ENCODE measurements around the gene TERB1. TPM values are rescaled to one million over a fixed set of nuclear protein-coding genes. Genes with fewer than 3 reads are reported as not detected.

The TERB1 gene
- total and polyA plus RNA-seq, 2 experiments from 2014 or later = 0.07 TPM; not detected in 1

- no peaks in the 10 kb centered on the region for H4K20me1 ChIP-seq (ENCODE audit: insufficient read depth, poor library complexity, severe bottlenecking)
- no peak overlapping the region for H2AFZ ChIP-seq
- H3K9me2 ChIP-seq (replicated peaks; ENCODE audit: insufficient read depth) = no peaks in the 10 kb centered on the region
- no peak overlapping the region for H3K4me3 ChIP-seq
- H3K36me3 ChIP-seq (replicated peaks; ENCODE audit: insufficient read depth, low read depth) = no peaks in the 10 kb centered on the region
- no peak overlapping the region for H3K27ac ChIP-seq
- no peaks in the 10 kb centered on the region for H3K27me3 ChIP-seq
- no peaks in the 10 kb centered on the region for H3K4me1 ChIP-seq (ENCODE audit: insufficient read depth)
- 91% methylated on average over 11 of the region's 11 CpGs for WGBS (ENCODE audit: low lambda C conversion rate, missing lambda C conversion rate)
- no peaks in the 10 kb centered on the region for H3K79me2 ChIP-seq
- TF ChIP-seq EZH2phosphoT487 (IDR thresholded peaks at IDR 0.05; ENCODE audit: low read depth, severe bottlenecking, unreplicated experiment) (no peak), EZH2 (IDR thresholded peaks at IDR 0.05; ENCODE audit: borderline replicate concordance) (no peak)
- TF ChIP-seq, protein P1, sequence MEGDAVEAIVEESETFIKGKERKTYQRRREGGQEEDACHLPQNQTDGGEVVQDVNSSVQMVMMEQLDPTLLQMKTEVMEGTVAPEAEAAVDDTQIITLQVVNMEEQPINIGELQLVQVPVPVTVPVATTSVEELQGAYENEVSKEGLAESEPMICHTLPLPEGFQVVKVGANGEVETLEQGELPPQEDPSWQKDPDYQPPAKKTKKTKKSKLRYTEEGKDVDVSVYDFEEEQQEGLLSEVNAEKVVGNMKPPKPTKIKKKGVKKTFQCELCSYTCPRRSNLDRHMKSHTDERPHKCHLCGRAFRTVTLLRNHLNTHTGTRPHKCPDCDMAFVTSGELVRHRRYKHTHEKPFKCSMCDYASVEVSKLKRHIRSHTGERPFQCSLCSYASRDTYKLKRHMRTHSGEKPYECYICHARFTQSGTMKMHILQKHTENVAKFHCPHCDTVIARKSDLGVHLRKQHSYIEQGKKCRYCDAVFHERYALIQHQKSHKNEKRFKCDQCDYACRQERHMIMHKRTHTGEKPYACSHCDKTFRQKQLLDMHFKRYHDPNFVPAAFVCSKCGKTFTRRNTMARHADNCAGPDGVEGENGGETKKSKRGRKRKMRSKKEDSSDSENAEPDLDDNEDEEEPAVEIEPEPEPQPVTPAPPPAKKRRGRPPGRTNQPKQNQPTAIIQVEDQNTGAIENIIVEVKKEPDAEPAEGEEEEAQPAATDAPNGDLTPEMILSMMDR (IDR thresholded peaks at IDR 0.05; ENCODE audit: poor library complexity) = no peak
- no peak for DNase-seq (ENCODE audit: low spot score)
- H3K9me3 ChIP-seq (ENCODE audit: low read depth) = no peaks in the 10 kb centered on the region
- no peak overlapping the region for H3K4me2 ChIP-seq
Observed at GRCh38 chr16:66705790-66706505, 95.4 kb downstream of the TERB1 start.

Other genes with a start within 250 kb of the TERB1 start
- gene CKLF, start 249.0 kb downstream of the TERB1 start, total RNA-seq = 39.9 and 69.1 TPM in 2 replicates
- 50.7 and 53.5 TPM in 2 replicates for gene CKLF, start 249.0 kb downstream of the TERB1 start, polyA plus RNA-seq
- 1.4 TPM in 1 of 2 replicates, not detected in the other for gene CMTM1, start 235.1 kb downstream of the TERB1 start, total RNA-seq
- gene CMTM1, start 235.1 kb downstream of the TERB1 start, polyA plus RNA-seq = 1.8 and 2.9 TPM in 2 replicates
- gene CMTM2, start 222.1 kb downstream of the TERB1 start, total RNA-seq = not detected in 2 replicates
- 0.32 and 0.60 TPM in 2 replicates for gene CMTM2, start 222.1 kb downstream of the TERB1 start, polyA plus RNA-seq
- gene CMTM3, start 196.9 kb downstream of the TERB1 start, total RNA-seq = 28.3 and 32.5 TPM in 2 replicates
- gene CMTM3, start 196.9 kb downstream of the TERB1 start, polyA plus RNA-seq = 55.1 and 75.1 TPM in 2 replicates
- gene CMTM4, start 104.8 kb downstream of the TERB1 start, total RNA-seq = 77.9 and 84.8 TPM in 2 replicates
- gene CMTM4, start 104.8 kb downstream of the TERB1 start, polyA plus RNA-seq = 17.4 and 19.2 TPM in 2 replicates
- 97.3 and 129 TPM in 2 replicates for gene DYNC1LI2, start 50.0 kb downstream of the TERB1 start, total RNA-seq
- 99.1 and 121 TPM in 2 replicates for gene DYNC1LI2, start 50.0 kb downstream of the TERB1 start, polyA plus RNA-seq
- gene NAE1, start 29.4 kb upstream of the TERB1 start, total RNA-seq = 68.5 and 72.6 TPM in 2 replicates
- 58.7 and 60.3 TPM in 2 replicates for gene NAE1, start 29.4 kb upstream of the TERB1 start, polyA plus RNA-seq
- gene CA7, start 42.8 kb upstream of the TERB1 start, total RNA-seq = 2.5 and 3.3 TPM in 2 replicates
- 0.25 and 3.3 TPM in 2 replicates for gene CA7, start 42.8 kb upstream of the TERB1 start, polyA plus RNA-seq
- gene PDP2, start 78.9 kb upstream of the TERB1 start, total RNA-seq = 9.7 and 17.7 TPM in 2 replicates
- 3.5 and 5.2 TPM in 2 replicates for gene PDP2, start 78.9 kb upstream of the TERB1 start, polyA plus RNA-seq
- 2.9 and 3.2 TPM in 2 replicates for gene CDH16, start 117.3 kb upstream of the TERB1 start, total RNA-seq
- gene CDH16, start 117.3 kb upstream of the TERB1 start, polyA plus RNA-seq = 2.2 and 4.4 TPM in 2 replicates
- gene RRAD, start 124.0 kb upstream of the TERB1 start, total RNA-seq = 8.2 and 8.8 TPM in 2 replicates
- gene RRAD, start 124.0 kb upstream of the TERB1 start, polyA plus RNA-seq = 16.3 and 27.6 TPM in 2 replicates
- 106 and 131 TPM in 2 replicates for gene CIAO2B, start 132.8 kb upstream of the TERB1 start, total RNA-seq
- gene CIAO2B, start 132.8 kb upstream of the TERB1 start, polyA plus RNA-seq = 147 and 154 TPM in 2 replicates
- 52.6 and 52.8 TPM in 2 replicates for gene CES2, start 133.9 kb upstream of the TERB1 start, total RNA-seq
- gene CES2, start 133.9 kb upstream of the TERB1 start, polyA plus RNA-seq = 67.7 and 72.8 TPM in 2 replicates
- gene CES3, start 159.7 kb upstream of the TERB1 start, total RNA-seq = 1.2 and 1.7 TPM in 2 replicates
- gene CES3, start 159.7 kb upstream of the TERB1 start, polyA plus RNA-seq = 3.4 and 3.8 TPM in 2 replicates
- 7.2 and 12.3 TPM in 2 replicates for gene CES4A, start 187.0 kb upstream of the TERB1 start, total RNA-seq
- 11.8 and 17.9 TPM in 2 replicates for gene CES4A, start 187.0 kb upstream of the TERB1 start, polyA plus RNA-seq
- 48.0 and 59.0 TPM in 2 replicates for gene CBFB, start 227.6 kb upstream of the TERB1 start, total RNA-seq
- gene CBFB, start 227.6 kb upstream of the TERB1 start, polyA plus RNA-seq = 39.3 and 47.4 TPM in 2 replicates

Measured in hepatocyte (in vitro differentiated cells).